ENCODE results near the gene CXorf58. TPM values are rescaled to one million over a fixed set of nuclear protein-coding genes. Genes with fewer than 3 reads are reported as not detected.

Gene CXorf58
- total and polyA plus RNA-seq, 2 of the 8 experiments (the other 6 are each of a cell fraction or from before 2014, with no cell fraction given), result 0.05 TPM; not detected in 1

DNA sequence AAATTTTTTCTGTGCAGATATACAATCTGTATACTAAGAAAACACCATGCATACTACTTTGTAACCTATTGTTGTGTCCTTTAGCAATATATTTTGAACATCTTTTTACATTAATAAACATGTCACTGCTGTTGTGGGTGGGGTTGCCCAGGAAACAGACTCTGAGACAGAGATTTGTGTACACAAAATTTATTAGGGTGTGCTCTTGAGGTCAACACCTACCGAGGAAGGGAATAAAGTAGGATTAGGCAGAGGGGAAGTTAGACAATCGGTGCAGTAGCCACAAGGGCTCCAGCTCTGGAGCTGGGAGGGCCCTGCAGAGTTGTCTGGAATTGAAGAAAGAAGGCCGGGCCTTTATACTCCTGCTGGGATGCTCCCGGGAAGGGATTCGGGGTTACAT, 56.4 kb downstream of the CXorf58 start:
- no peaks in the 10 kb centered on the region for H3K36me3 ChIP-seq (ENCODE audit: control insufficient read depth in 2 of 4, insufficient read depth in 4 of 4, low read length in 3 of 4)
- no peak overlapping the region for H3K9ac ChIP-seq (replicated peaks in 1 of 4; ENCODE audit: extremely low read depth in 1 of 4, low read depth in 3 of 4, low read length in 3 of 4)
- H4K5ac ChIP-seq (ENCODE audit: insufficient read length, low read depth, low read length), result no peak overlapping the region
- no peak overlapping the region for H2BK15ac ChIP-seq (ENCODE audit: low read length)
- no peak overlapping the region for H2AFZ ChIP-seq (ENCODE audit: low read length)
- H3K4me3 ChIP-seq (ENCODE audit: extremely low read depth in 1 of 4, insufficient read depth in 2 of 4, low read depth in 3 of 4, low read length in 4 of 4), result no peak overlapping the region
- no peaks in the 10 kb centered on the region for H3K9me3 ChIP-seq (ENCODE audit: insufficient read depth in 2 of 2, low read depth in 1 of 2, low read length in 1 of 2)
- FAIRE-seq, result no peak
- H3K27ac ChIP-seq (ENCODE audit: low read depth, low read length), result no peak overlapping the region
- H2AK5ac ChIP-seq (ENCODE audit: low read depth, low read length), result no peak overlapping the region
- no peak overlapping the region for H3K4ac ChIP-seq (replicated peaks; ENCODE audit: insufficient read length, low read depth, low read length)
- ChIA-PET POLR2A (ENCODE audit: partially characterized antibody) (no interaction called here), CTCF (ENCODE audit: partially characterized antibody) (no interaction called here)
- H3K14ac ChIP-seq (ENCODE audit: insufficient read length), result no peak overlapping the region
- no peak overlapping the region for H3K18ac ChIP-seq (ENCODE audit: extremely low read depth, low read length)
- no peak overlapping the region for H2BK12ac ChIP-seq (ENCODE audit: low read depth, low read length)
- H4K20me1 ChIP-seq (replicated peaks in 1 of 2; ENCODE audit: control insufficient read depth in 1 of 2, insufficient read depth in 2 of 2, low read length in 2 of 2), result no peaks in the 10 kb centered on the region
- no peak overlapping the region for H2BK20ac ChIP-seq (ENCODE audit: low read length)
- H3K23me2 ChIP-seq (ENCODE audit: low read depth, low read length), result no peaks in the 10 kb centered on the region
- no peak for DNase-seq (ENCODE audit: low read depth in 1 of 2, low spot score in 2 of 2)
- H3K79me1 ChIP-seq (ENCODE audit: low read depth, low read length), result no peaks in the 10 kb centered on the region
- H3K4me2 ChIP-seq (ENCODE audit: insufficient read depth in 1 of 2, low read depth in 2 of 2, low read length in 2 of 2), result no peak overlapping the region
- no peak overlapping the region for H2BK5ac ChIP-seq (ENCODE audit: low read depth, low read length)
- 84% methylated on average over 5 of the region's 5 CpGs; no CpG with 5 or more reads in 1 of the 2 experiments for WGBS, 2 experiments (ENCODE audit: extremely low coverage in 1 of 2, insufficient coverage in 1 of 2, insufficient read length in 1 of 2, insufficient replicate concordance in 2 of 2, low coverage in 1 of 2, low lambda C conversion rate in 2 of 2, missing lambda C conversion rate in 1 of 2)
- no peak overlapping the region for H4K91ac ChIP-seq (replicated peaks; ENCODE audit: insufficient read length, low read length)
- no peak overlapping the region for H3K56ac ChIP-seq (replicated peaks; ENCODE audit: insufficient read length, low read depth, low read length)
- no peaks in the 10 kb centered on the region for H3K79me2 ChIP-seq (ENCODE audit: control insufficient read depth in 1 of 2, insufficient read depth in 2 of 2, low read length in 2 of 2)
- no peak overlapping the region for H2BK120ac ChIP-seq (replicated peaks; ENCODE audit: low read depth, low read length)
- H3K27me3 ChIP-seq (replicated peaks in 1 of 4; ENCODE audit: control insufficient read depth in 3 of 4, extremely low read depth in 1 of 4, insufficient read depth in 3 of 4, low read length in 3 of 4), result no peaks in the 10 kb centered on the region
- H4K8ac ChIP-seq (ENCODE audit: extremely low read depth, insufficient read depth, low read length), result no peak overlapping the region
- no peak overlapping the region for H3K23ac ChIP-seq (ENCODE audit: insufficient read length)
- H3K4me1 ChIP-seq (replicated peaks in 1 of 4; ENCODE audit: control insufficient read depth in 3 of 4, insufficient read depth in 4 of 4, low read length in 3 of 4), result no peaks in the 10 kb centered on the region; a peak in 1 of 7 replicates
- TF ChIP-seq TAF7 (optimal IDR thresholded peaks at IDR 0.05; ENCODE audit: borderline replicate concordance, low read depth, low read length) (no peak), ZNF274 (IDR thresholded peaks at IDR 0.05; ENCODE audit: borderline replicate concordance, extremely low read depth, low read length) (no peak), HDAC6 (IDR thresholded peaks at IDR 0.05; ENCODE audit: low read depth, low read length) (no peak), RAD21 (IDR thresholded peaks at IDR 0.05 in 1 of 2, conservative IDR thresholded peaks at IDR 0.05 in 1 of 2; ENCODE audit: low read depth in 2 of 2, low read length in 2 of 2) (no peak), CHD2 (IDR thresholded peaks at IDR 0.05; ENCODE audit: low read length) (no peak), GTF2F1 (IDR thresholded peaks at IDR 0.05; ENCODE audit: borderline replicate concordance, low read depth, low read length) (no peak), RBBP5 (IDR thresholded peaks at IDR 0.05; ENCODE audit: borderline replicate concordance, low read depth, low read length) (no peak), CEBPB (IDR thresholded peaks at IDR 0.05; ENCODE audit: low read depth, low read length) (no peak), SAP30 (IDR thresholded peaks at IDR 0.05; ENCODE audit: insufficient read depth, insufficient replicate concordance, low read length) (no peak), TCF12 (IDR thresholded peaks at IDR 0.05; ENCODE audit: low read depth, low read length) (no peak)
